ENCODE data around the gene DNAJB12.
"Not testable (repeated sequence)": the region's sequence is repeated elsewhere in the genome, so short reads cannot be mapped to it uniquely, and the experiment has no call there.

DNAJB12 gene

DNA sequence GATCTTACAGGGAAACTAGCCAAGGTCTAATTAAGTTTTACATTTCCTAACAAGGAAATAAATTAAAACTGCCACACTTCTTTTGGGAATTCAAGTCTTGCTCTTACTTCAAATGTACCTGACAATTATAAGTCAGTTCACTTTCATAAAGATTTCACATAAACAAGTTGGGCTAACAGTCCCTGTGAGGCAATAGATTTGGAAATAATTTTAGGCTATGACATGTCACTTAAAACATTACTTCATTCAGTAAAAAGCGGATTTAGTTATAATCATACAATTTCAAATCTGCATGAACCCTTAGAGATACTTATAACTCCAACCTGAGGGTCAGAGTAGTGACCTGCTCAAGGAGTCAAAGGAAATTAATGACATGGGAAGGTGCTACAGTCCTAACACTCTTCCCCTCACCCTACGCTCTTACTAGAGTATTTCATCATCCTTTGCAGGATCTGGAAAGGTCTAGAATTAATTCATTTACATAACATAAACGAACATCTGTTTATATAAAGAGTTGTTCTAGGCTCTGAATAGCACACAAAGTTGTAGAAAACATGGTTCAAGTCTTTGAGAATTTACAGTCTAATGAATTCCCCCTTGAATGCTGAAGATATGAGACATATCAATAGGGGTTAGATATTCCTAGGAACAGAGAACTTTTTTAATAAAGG lies 32.3 kb upstream of the DNAJB12 start:
- no peak overlapping the region for H2AFZ ChIP-seq (ENCODE audit: low read depth, low read length, severe bottlenecking)
- no peaks in the 10 kb centered on the region for H3K9me3 ChIP-seq (ENCODE audit: insufficient read depth, low read length)
- H3K9me2 ChIP-seq (replicated peaks; ENCODE audit: insufficient read depth, low read length), result no peaks in the 10 kb centered on the region
- H3K4me2 ChIP-seq (ENCODE audit: low read depth, low read length, poor library complexity, severe bottlenecking), result no peak overlapping the region
- no peak overlapping the region for H3K9ac ChIP-seq (ENCODE audit: low read length)
- no peaks in the 10 kb centered on the region for H3F3A ChIP-seq (ENCODE audit: insufficient read depth)
- no peaks in the 10 kb centered on the region for H4K20me1 ChIP-seq (ENCODE audit: low read depth, low read length)
- no peaks in the 10 kb centered on the region for H3K27me3 ChIP-seq (ENCODE audit: low read length)
- TF ChIP-seq, protein P1, sequence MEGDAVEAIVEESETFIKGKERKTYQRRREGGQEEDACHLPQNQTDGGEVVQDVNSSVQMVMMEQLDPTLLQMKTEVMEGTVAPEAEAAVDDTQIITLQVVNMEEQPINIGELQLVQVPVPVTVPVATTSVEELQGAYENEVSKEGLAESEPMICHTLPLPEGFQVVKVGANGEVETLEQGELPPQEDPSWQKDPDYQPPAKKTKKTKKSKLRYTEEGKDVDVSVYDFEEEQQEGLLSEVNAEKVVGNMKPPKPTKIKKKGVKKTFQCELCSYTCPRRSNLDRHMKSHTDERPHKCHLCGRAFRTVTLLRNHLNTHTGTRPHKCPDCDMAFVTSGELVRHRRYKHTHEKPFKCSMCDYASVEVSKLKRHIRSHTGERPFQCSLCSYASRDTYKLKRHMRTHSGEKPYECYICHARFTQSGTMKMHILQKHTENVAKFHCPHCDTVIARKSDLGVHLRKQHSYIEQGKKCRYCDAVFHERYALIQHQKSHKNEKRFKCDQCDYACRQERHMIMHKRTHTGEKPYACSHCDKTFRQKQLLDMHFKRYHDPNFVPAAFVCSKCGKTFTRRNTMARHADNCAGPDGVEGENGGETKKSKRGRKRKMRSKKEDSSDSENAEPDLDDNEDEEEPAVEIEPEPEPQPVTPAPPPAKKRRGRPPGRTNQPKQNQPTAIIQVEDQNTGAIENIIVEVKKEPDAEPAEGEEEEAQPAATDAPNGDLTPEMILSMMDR (IDR thresholded peaks at IDR 0.05; ENCODE audit: insufficient read depth, low read length, poor library complexity, severe bottlenecking), result no peak
- no peak for TF ChIP-seq EZH2phosphoT487 (conservative IDR thresholded peaks at IDR 0.05; ENCODE audit: low read length)
- H3K79me2 ChIP-seq (ENCODE audit: insufficient read depth, low read length), result no peaks in the 10 kb centered on the region
- H3K4me3 ChIP-seq (ENCODE audit: insufficient read depth, low read length, poor library complexity, severe bottlenecking), result no peak overlapping the region
- no peak overlapping the region for H3K27ac ChIP-seq (ENCODE audit: low read depth, low read length)
- no peaks in the 10 kb centered on the region for H3K36me3 ChIP-seq (ENCODE audit: low read length)

- Histone ChIP-seq H3K79me2 (ENCODE audit: insufficient read depth, low read length) (no peaks in the 10 kb centered on the region), H3K36me3 (ENCODE audit: low read length) (no peaks in the 10 kb centered on the region), H3K9me3 (ENCODE audit: insufficient read depth, low read length) (no peaks in the 10 kb centered on the region), H2AFZ (ENCODE audit: low read depth, low read length, severe bottlenecking) (no peak overlapping the region), H3K9ac (ENCODE audit: low read length) (no peak overlapping the region), H3K27me3 (ENCODE audit: low read length) (no peaks in the 10 kb centered on the region), H3K9me2 (replicated peaks; ENCODE audit: insufficient read depth, low read length) (no peaks in the 10 kb centered on the region), H4K20me1 (ENCODE audit: low read depth, low read length) (no peaks in the 10 kb centered on the region), H3K4me2 (ENCODE audit: low read depth, low read length, poor library complexity, severe bottlenecking) (no peak overlapping the region), H3K27ac (ENCODE audit: low read depth, low read length) (no peak overlapping the region), H3F3A (ENCODE audit: insufficient read depth) (no peaks in the 10 kb centered on the region), H3K4me3 (ENCODE audit: insufficient read depth, low read length, poor library complexity, severe bottlenecking) (no peak overlapping the region)
- no peak for TF ChIP-seq EZH2phosphoT487 (conservative IDR thresholded peaks at IDR 0.05; ENCODE audit: low read length)
- TF ChIP-seq, protein P1 (IDR thresholded peaks at IDR 0.05; ENCODE audit: insufficient read depth, low read length, poor library complexity, severe bottlenecking), result no peak
These were observed 31.0 kb upstream of the DNAJB12 start for GRCh38 chr10:72385724-72386123.

DNA sequence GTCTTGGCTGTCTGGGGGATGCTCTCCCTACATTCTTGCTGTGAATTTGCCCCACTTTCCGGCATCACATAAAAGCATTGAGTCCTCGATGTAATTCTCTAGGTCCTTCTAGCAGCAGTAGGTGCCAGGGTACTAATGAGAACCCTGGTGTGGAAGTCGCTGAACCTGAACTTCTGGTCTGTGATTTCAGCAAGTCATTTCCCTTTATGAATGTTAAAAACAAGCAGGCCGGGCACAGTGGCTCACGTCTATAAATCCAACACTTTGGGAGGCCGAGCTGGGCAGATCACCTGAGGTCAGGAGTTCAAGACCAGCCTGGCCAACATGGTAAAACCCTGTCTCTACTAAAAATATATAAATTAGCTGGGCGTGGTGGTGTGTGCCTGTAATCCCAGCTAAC lies 30.3 kb upstream of the DNAJB12 start:
- not testable (repeated sequence) for H2AFZ ChIP-seq (ENCODE audit: low read depth, low read length, severe bottlenecking); H3K4me2 ChIP-seq (ENCODE audit: low read depth, low read length, poor library complexity, severe bottlenecking)

GRCh38 chr10:72379776-72380175 lies 25.1 kb upstream of the DNAJB12 start:
- Histone ChIP-seq H3K36me3 (ENCODE audit: low read length) (no peaks in the 10 kb centered on the region), H3K4me3 (ENCODE audit: insufficient read depth, low read length, poor library complexity, severe bottlenecking) (no peak overlapping the region), H3K9me2 (replicated peaks; ENCODE audit: insufficient read depth, low read length) (no peaks in the 10 kb centered on the region), H3K4me2 (ENCODE audit: low read depth, low read length, poor library complexity, severe bottlenecking) (no peak overlapping the region), H4K20me1 (ENCODE audit: low read depth, low read length) (no peaks in the 10 kb centered on the region), H3K9me3 (ENCODE audit: insufficient read depth, low read length) (no peaks in the 10 kb centered on the region), H3F3A (ENCODE audit: insufficient read depth) (no peaks in the 10 kb centered on the region), H2AFZ (ENCODE audit: low read depth, low read length, severe bottlenecking) (no peak overlapping the region), H3K9ac (ENCODE audit: low read length) (no peak overlapping the region), H3K27me3 (ENCODE audit: low read length) (no peaks in the 10 kb centered on the region), H3K79me2 (ENCODE audit: insufficient read depth, low read length) (no peaks in the 10 kb centered on the region), H3K27ac (ENCODE audit: low read depth, low read length) (no peak overlapping the region)
- TF ChIP-seq, protein P1 (IDR thresholded peaks at IDR 0.05; ENCODE audit: insufficient read depth, low read length, poor library complexity, severe bottlenecking), result no peak
- TF ChIP-seq EZH2phosphoT487 (conservative IDR thresholded peaks at IDR 0.05; ENCODE audit: low read length), result no peak

More for the DNA sequence above, 30.3 kb upstream of the DNAJB12 start:
- not testable (repeated sequence) for H3K9ac ChIP-seq (ENCODE audit: low read length); H3K27me3 ChIP-seq (ENCODE audit: low read length); H3K36me3 ChIP-seq (ENCODE audit: low read length); H3K4me3 ChIP-seq (ENCODE audit: insufficient read depth, low read length, poor library complexity, severe bottlenecking); H4K20me1 ChIP-seq (ENCODE audit: low read depth, low read length); H3K79me2 ChIP-seq (ENCODE audit: insufficient read depth, low read length); H3K9me3 ChIP-seq (ENCODE audit: insufficient read depth, low read length); H3F3A ChIP-seq (ENCODE audit: insufficient read depth); H3K27ac ChIP-seq (ENCODE audit: low read depth, low read length); H3K9me2 ChIP-seq (replicated peaks; ENCODE audit: insufficient read depth, low read length)
